Lung (tissue), 12 donors: ENCODE results near the gene ABCG4. TPM values are rescaled to one million over a fixed set of nuclear protein-coding genes. Genes with fewer than 3 reads are reported as not detected.

Experiments used
- ATAC-seq: fragments of 200-7000 bp; cut with Tn5 transposase; one replicate; pipeline ENCODE4 v1.9.1; 2020; ENCODE audit warnings: moderate number of reproducible peaks; ENCODE audit not compliant: insufficient read depth, low FRiP score
- DNase-seq, 3 donors: peaks; one replicate each; pipeline ENCODE4 v3.0.0-alpha.2; 2013 to 2017
- H3K27ac ChIP-seq, 2 donors: one replicate each; pipeline ENCODE4 v1.5.1; 2013; ENCODE audit warnings: mild to moderate bottlenecking in 2 of 2, moderate library complexity in 2 of 2, control low read depth in 1 of 2, inconsistent platforms in 1 of 2, low read depth in 1 of 2, low read length in 1 of 2
- H3K27me3 ChIP-seq, 3 donors: one replicate each; pipeline ENCODE4 v1.5.1; 2013; ENCODE audit warnings: low read length in 2 of 3; ENCODE audit not compliant: control insufficient read depth in 3 of 3, insufficient read depth in 3 of 3
- H3K36me3 ChIP-seq, 4 donors: one replicate each; pipeline ENCODE4 v1.5.1; 2013; ENCODE audit warnings: low read length in 4 of 4, mild to moderate bottlenecking in 1 of 4, moderate library complexity in 1 of 4; ENCODE audit not compliant: control insufficient read depth in 4 of 4, insufficient read depth in 4 of 4
- H3K4me1 ChIP-seq, 5 donors: one replicate each; pipeline ENCODE4 v1.5.1; 2013; ENCODE audit warnings: low read length in 5 of 5, mild to moderate bottlenecking in 2 of 5, moderate library complexity in 1 of 5; ENCODE audit not compliant: control insufficient read depth in 5 of 5, insufficient read depth in 5 of 5
- H3K4me3 ChIP-seq: one replicate; pipeline ENCODE4 v1.5.1; 2013; ENCODE audit warnings: mild to moderate bottlenecking, control low read depth, moderate library complexity
- H3K9ac ChIP-seq, 2 donors: one replicate each; pipeline ENCODE4 v1.5.1; 2013; ENCODE audit warnings: low read length in 2 of 2, control low read depth in 1 of 2; ENCODE audit not compliant: insufficient read depth in 1 of 2
- H3K9me3 ChIP-seq, 4 donors: one replicate each; pipeline ENCODE4 v1.5.1; 2013; ENCODE audit warnings: low read length in 3 of 4, mild to moderate bottlenecking in 1 of 4, moderate library complexity in 1 of 4; ENCODE audit not compliant: control insufficient read depth in 4 of 4, insufficient read depth in 3 of 4
- CTCF ChIP-seq: IDR thresholded peaks from 2 replicates; pipeline ENCODE4 v1.5.1; 2012; ENCODE audit warnings: mild to moderate bottlenecking; ENCODE audit errors: control extremely low read depth, extremely low read depth
- WGBS, 2 donors: extraction: QIAGEN DNeasy Blood & Tissue Kit; methylation state at CpG; one replicate each; pipeline ENCODE4 v1.1.7; 2013; 5-methylcytosine and 5-hydroxymethylcytosine counted together
- polyA plus RNA-seq, 2 donors: library from polyadenylated mRNA; stranded (reverse); fragments of 200-250 nt; gene quantifications; one replicate each; pipeline ENCODE4 v1.2.1, GENCODE V29; 2013
- total RNA-seq, 2 donors: library from RNA; depleted of rRNA in 1 of 2; stranded (reverse); fragments of >200 nt in 1 of 2; gene quantifications; one replicate each; pipeline ENCODE4 v1.2.1, GENCODE V29; 2014 to 2021
- donor health status: control.
- donor health status: control.
- donor health status: Bipolar disorder and iron deficiency.
- donor health status: healthy.
- donor health status: DM: yes; HTN: yes; CAD: no.

ABCG4 gene
- total and polyA plus RNA-seq, 4 donors = 0.03 to 0.28 (median 0.10) TPM; not detected in 1

DNA sequence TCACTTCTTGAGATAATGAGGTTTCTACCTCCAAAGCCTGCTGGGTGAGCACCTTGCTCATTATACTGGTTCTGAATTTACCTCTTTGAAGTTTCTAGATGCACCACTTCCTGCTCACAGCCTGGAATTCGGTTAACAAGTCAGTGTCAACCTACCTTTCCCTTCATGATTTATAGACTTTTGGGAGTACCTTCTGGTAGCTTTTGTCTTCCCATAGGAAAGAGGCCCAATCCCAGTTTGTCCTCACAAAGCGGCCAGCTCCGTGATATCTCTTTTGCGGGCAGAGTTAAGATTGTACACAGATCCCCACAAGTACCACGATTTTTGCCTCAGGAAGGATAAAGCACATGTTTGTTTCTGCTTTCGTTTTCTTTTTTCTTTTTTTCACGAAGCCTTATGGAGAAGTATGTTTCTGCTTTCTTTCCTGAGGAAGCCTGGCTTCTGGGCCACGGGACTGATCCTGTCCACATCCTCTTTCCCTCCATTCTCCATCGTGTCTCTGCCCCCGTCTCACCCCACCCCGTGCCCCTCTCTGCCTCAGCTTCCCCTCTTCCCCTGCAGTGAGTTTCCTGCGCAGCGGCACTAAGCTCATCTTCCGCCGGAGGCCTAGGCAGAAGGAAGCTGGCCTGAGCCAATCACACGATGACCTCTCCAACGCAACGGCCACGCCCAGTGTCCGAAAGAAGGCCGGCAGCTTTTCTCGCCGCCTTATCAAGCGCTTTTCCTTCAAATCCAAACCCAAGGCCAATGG lies 33.2 kb upstream of the ABCG4 start:
- Histone ChIP-seq H3K9me3 (no peaks in the 10 kb centered on the region), H3K4me3 (no peak overlapping the region), H3K27ac (peak overlapping the region in 1 of 2 donors; percentile 79), H3K27me3 (no peaks in the 10 kb centered on the region), H3K9ac (no peak overlapping the region), H3K36me3 (peaks cover 2 to 45% (median 5%) of the 10 kb centered on the region in 4 donors), H3K4me1 (peaks cover 0 to 6% (median 1%) of the 10 kb centered on the region in 5 donors)
- peak in 1 of 3 donors; percentile 15 for DNase-seq
- 36 to 55% methylated on average over 24 of the region's 24 CpGs for WGBS, 2 donors
- peak; percentile 78 for ATAC-seq
- no peak for TF ChIP-seq CTCF

DNA sequence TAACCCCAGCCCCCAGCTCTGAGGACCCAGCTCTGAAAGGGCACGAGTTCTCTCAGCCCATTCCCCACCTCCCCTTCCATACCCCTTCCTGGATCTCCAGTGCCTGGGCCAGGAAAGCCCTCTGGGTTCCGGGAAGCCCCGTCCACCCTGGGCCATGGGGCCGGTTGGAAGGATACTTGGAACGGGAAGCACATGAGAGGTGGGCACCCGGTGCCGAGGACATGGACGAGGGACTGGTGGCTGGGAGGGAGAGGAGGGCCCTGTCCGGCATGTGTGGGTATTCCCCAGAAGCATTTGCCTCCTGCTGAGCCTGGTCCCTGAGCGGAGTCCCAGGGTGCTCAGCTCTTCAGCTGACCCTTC lies 32.6 kb upstream of the ABCG4 start:
- Histone ChIP-seq H3K4me1 (peaks cover 0 to 9% (median 4%) of the 10 kb centered on the region in 5 donors), H3K9me3 (no peaks in the 10 kb centered on the region), H3K27ac (peak overlapping the region in 1 of 2 donors; percentile 79), H3K36me3 (peaks cover 2 to 40% (median 5%) of the 10 kb centered on the region in 4 donors), H3K27me3 (no peaks in the 10 kb centered on the region), H3K4me3 (no peak overlapping the region), H3K9ac (no peak overlapping the region)
- no peak for ATAC-seq
- no peak for DNase-seq
- WGBS, 2 donors = 82 to 88% methylated on average over 10 of the region's 10 CpGs
- no peak for TF ChIP-seq CTCF

GRCh38 chr11:119116601-119117000 lies 32.3 kb upstream of the ABCG4 start:
- Histone ChIP-seq H3K36me3 (peaks cover 2 to 36% (median 5%) of the 10 kb centered on the region in 4 donors), H3K9ac (no peak overlapping the region), H3K27me3 (no peaks in the 10 kb centered on the region), H3K9me3 (no peaks in the 10 kb centered on the region), H3K4me1 (peaks cover 0 to 9% (median 4%) of the 10 kb centered on the region in 5 donors), H3K4me3 (no peak overlapping the region), H3K27ac (peak overlapping the region in 1 of 2 donors; percentile 79)
- no peak for TF ChIP-seq CTCF
- 82 to 86% methylated on average over 5 of the region's 5 CpGs for WGBS, 2 donors
- ATAC-seq (no peak), DNase-seq (no peak)
